SU-DHL-6 (cell line): ENCODE measurements around the gene C6orf58.

ENCODE experiments used
- EZH2phosphoT487 ChIP-seq: fragments of 200-600 bp; sonication (generic), shearing (Covaris generic); conservative IDR thresholded peaks from 2 replicates; pipeline ENCODE4 v1.6.1; 2018; ENCODE audit warnings: mild to moderate bottlenecking, antibody characterized with exemption, low read length, moderate library complexity, mixed read lengths
- TF ChIP-seq, protein P1 (sequence below): fragments of 200-600 bp; sonication (generic); IDR thresholded peaks from one replicate; pipeline ENCODE4 v1.5.1; 2017; ENCODE audit warnings: antibody characterized with exemption, mild to moderate bottlenecking, low read length, moderate library complexity; ENCODE audit not compliant: insufficient read depth, poor library complexity, severe bottlenecking

DNA sequence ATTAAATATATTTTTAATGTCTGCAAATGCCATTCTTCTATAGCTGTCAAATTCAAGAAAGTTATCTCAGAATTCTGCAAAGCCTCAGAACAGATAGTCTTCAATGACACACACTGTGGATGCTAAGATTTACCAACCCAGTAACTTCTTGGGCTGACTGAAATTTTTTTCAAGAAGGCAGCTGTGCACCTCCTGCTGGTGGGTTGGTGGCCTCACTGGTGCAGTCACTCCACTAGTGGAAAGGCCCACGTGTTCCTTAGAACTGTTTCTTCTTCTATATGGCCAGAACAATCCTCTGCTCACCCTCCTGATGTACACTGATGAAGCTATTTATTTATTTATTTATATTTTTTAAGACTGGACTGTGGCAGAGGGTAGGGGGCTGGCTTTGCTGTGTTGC lies 29.8 kb upstream of the C6orf58 start:
- TF ChIP-seq, protein P1, sequence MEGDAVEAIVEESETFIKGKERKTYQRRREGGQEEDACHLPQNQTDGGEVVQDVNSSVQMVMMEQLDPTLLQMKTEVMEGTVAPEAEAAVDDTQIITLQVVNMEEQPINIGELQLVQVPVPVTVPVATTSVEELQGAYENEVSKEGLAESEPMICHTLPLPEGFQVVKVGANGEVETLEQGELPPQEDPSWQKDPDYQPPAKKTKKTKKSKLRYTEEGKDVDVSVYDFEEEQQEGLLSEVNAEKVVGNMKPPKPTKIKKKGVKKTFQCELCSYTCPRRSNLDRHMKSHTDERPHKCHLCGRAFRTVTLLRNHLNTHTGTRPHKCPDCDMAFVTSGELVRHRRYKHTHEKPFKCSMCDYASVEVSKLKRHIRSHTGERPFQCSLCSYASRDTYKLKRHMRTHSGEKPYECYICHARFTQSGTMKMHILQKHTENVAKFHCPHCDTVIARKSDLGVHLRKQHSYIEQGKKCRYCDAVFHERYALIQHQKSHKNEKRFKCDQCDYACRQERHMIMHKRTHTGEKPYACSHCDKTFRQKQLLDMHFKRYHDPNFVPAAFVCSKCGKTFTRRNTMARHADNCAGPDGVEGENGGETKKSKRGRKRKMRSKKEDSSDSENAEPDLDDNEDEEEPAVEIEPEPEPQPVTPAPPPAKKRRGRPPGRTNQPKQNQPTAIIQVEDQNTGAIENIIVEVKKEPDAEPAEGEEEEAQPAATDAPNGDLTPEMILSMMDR, result peak; percentile 9
- TF ChIP-seq EZH2phosphoT487, result no peak
